GM12878 (cell line): ENCODE data around the gene ELF2. TPM values are rescaled to one million over a fixed set of nuclear protein-coding genes. Genes with fewer than 3 reads are reported as not detected.
A peak's percentile ranks its signal among the peaks of the same experiment; 100 is the strongest.

Experiments used
- EGR1 ChIP-seq, 2 experiments: IDR thresholded peaks; 1 replicate in 1 of 2; 2 replicates in 1 of 2; pipeline ENCODE4 v1.6.1; 2011 to 2012; ENCODE audit warnings: low read depth in 2 of 2, low read length in 2 of 2, borderline replicate concordance in 1 of 2, mild to moderate bottlenecking in 1 of 2, moderate library complexity in 1 of 2
- FOS ChIP-seq: IDR thresholded peaks from 3 replicates; pipeline ENCODE4 v1.6.1; 2011; ENCODE audit warnings: borderline replicate concordance; ENCODE audit not compliant: insufficient read length; ENCODE audit errors: extremely low read depth
- IKZF1 ChIP-seq: fragments of 450-650 bp; conservative IDR thresholded peaks from 2 replicates; pipeline ENCODE4 v1.6.1; 2017; ENCODE audit warnings: antibody characterized with exemption, mild to moderate bottlenecking
- IKZF2 ChIP-seq, 2 experiments: fragments of 450-650 bp; IDR thresholded peaks; 2 replicates each; pipeline ENCODE4 v1.6.1; 2017; ENCODE audit warnings: mild to moderate bottlenecking in 2 of 2, moderate library complexity in 2 of 2
- MEF2A ChIP-seq: IDR thresholded peaks from 2 replicates; pipeline ENCODE4 v1.6.1; 2011; ENCODE audit warnings: low read depth, mild to moderate bottlenecking, low read length, moderate library complexity; ENCODE audit not compliant: insufficient read depth
- MYC ChIP-seq: IDR thresholded peaks from 2 replicates; pipeline ENCODE4 v1.6.1; 2011; ENCODE audit warnings: mild to moderate bottlenecking, low read length, moderate library complexity, inconsistent platforms; ENCODE audit not compliant: insufficient read depth, insufficient replicate concordance, insufficient read length, severe bottlenecking
- NFIC ChIP-seq: IDR thresholded peaks from 2 replicates; pipeline ENCODE4 v1.6.1; 2012; ENCODE audit warnings: low read depth, mild to moderate bottlenecking, inconsistent platforms, low read length, moderate library complexity
- SMAD1 ChIP-seq: fragments of 450-650 bp; IDR thresholded peaks from 2 replicates; pipeline ENCODE4 v1.6.1; 2018; ENCODE audit warnings: mild to moderate bottlenecking, low read depth; ENCODE audit not compliant: partially characterized antibody
- WRNIP1 ChIP-seq: IDR thresholded peaks from 2 replicates; pipeline ENCODE4 v1.6.1; 2011; ENCODE audit warnings: low read depth, low read length, improper control_type of control experiment, borderline replicate concordance
- YY1 ChIP-seq: IDR thresholded peaks from 2 replicates; pipeline ENCODE4 v1.6.1; 2011; ENCODE audit warnings: low read depth, mild to moderate bottlenecking, low read length
- ZNF217 ChIP-seq: fragments of 450-650 bp; IDR thresholded peaks from 2 replicates; pipeline ENCODE4 v1.6.1; 2017; ENCODE audit warnings: antibody characterized with exemption, mild to moderate bottlenecking
- ZZZ3 ChIP-seq: IDR thresholded peaks from 2 replicates; pipeline ENCODE4 v1.6.1; 2011; ENCODE audit warnings: low read depth; ENCODE audit not compliant: control insufficient read depth, insufficient read length
- polyA plus RNA-seq, 11 experiments: library from polyadenylated mRNA; depleted of rRNA in 4 of 11; unstranded in 6 of 11; stranded (reverse) in 5 of 11; fragments of >200 nt; fragmentation: Nextera tagmentation in 4 of 11; fragmentation: Illumina TruSeq in 1 of 11; extraction: Ambion mirVana in 4 of 11; extraction: Trizol in 1 of 11; gene quantifications; 1 replicate in 1 of 11; 2 replicates in 10 of 11; pipeline versions ENCODE4 v1.2.1 to v1.2.3, GENCODE V29; 2011 to 2016; ENCODE audit warnings: inconsistent platforms in 2 of 11, missing spikeins in 2 of 11, low read depth in 1 of 11
- total RNA-seq, 4 experiments: library from RNA; depleted of rRNA in 3 of 4; stranded (reverse); fragments of >200 nt in 3 of 4; fragmentation: Illumina TruSeq in 1 of 4; extraction: Trizol in 1 of 4; gene quantifications; 2 replicates each; pipeline versions ENCODE4 v1.2.1 to v1.2.3, GENCODE V29; 2013 to 2021
- TF ChIP-seq, protein P1 (sequence below): IDR thresholded peaks from 2 replicates; pipeline ENCODE4 v1.6.1; 2012; ENCODE audit warnings: low read depth, low read length, improper control_type of control experiment
- TF ChIP-seq, protein P2 (sequence below): fragments of 450-650 bp; IDR thresholded peaks from 2 replicates; pipeline ENCODE4 v1.6.1; 2017; ENCODE audit warnings: mild to moderate bottlenecking, moderate library complexity
- TF ChIP-seq, protein P3 (sequence below): IDR thresholded peaks from 2 replicates; pipeline ENCODE4 v1.6.1; 2012; ENCODE audit warnings: low read depth, low read length, improper control_type of control experiment
- TF ChIP-seq, protein P4 (sequence below): fragments of 450-650 bp; IDR thresholded peaks from 2 replicates; pipeline ENCODE4 v1.6.1; 2017; ENCODE audit warnings: antibody characterized with exemption, mild to moderate bottlenecking, moderate library complexity
- TF ChIP-seq, protein P5 (sequence below): fragments of 450-650 bp; IDR thresholded peaks from 2 replicates; pipeline ENCODE4 v1.6.1; 2017; ENCODE audit warnings: mild to moderate bottlenecking

Gene ELF2
- total and polyA plus RNA-seq, 10 of the 15 experiments (the other 5 are each of a cell fraction or from before 2014, with no cell fraction given), result 10.5 to 30.1 (median 20.5) TPM

DNA sequence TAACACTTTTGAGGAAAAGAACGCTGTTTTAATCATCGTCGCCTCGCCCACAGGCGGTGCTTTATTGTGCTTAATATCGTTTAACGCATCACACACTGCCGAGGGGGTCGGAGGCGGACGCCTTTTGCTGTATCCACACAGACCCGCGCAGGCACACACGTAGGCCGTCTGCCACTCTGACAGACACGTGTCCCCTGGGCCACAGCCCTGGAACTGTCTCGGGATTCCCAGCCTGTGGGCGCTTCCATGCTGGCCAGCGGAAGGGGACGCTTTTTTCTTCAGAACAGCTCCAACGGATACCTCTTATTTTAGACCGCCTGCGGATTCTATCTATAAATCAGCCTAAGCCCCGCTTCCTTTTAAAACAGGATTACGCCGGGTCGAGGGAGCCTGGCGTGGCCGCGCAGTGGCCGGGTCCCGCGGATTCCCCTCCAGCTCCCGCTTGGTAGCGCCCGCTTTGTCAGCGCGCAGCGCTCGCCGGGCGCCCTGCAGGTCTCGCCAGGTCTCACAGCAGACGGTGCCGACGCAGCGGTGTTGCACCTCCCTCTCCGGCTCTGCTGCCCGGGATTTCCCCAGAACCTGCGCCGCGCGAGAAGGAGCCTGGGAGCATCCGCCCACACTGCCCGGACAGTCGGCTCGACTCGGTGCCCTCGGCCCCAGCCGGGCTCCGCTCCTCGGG lies 161.6 kb downstream of the ELF2 start, which contains the start of gene NOCT (continued):
- TF ChIP-seq, protein P1, sequence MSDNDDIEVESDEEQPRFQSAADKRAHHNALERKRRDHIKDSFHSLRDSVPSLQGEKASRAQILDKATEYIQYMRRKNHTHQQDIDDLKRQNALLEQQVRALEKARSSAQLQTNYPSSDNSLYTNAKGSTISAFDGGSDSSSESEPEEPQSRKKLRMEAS, result peak; percentile 96
- TF ChIP-seq WRNIP1 (no peak), ZZZ3 (no peak), IKZF2 (IDR thresholded peaks at IDR 0.05) (peak; percentile 51 to 78; a peak in 3 of 4 replicates), YY1 (peak; percentile 37; the same call in 1 of the 2 replicates), IKZF1 (peak; percentile 91), ZNF217 (no peak), EGR1 (IDR thresholded peaks at IDR 0.05; ENCODE audit: borderline replicate concordance in 1 of 2, low read depth in 2 of 2, low read length in 2 of 2) (peak in 1 of 2 experiments; percentile 92; a peak in 2 of 3 replicates), MEF2A (0 out of 2 replicates have a peak, but pooled peaks have one; percentile 30), SMAD1 (peak; percentile 29), FOS (no peak), NFIC (peak; percentile 80), MYC (peak; percentile 18)
- TF ChIP-seq, protein P2, sequence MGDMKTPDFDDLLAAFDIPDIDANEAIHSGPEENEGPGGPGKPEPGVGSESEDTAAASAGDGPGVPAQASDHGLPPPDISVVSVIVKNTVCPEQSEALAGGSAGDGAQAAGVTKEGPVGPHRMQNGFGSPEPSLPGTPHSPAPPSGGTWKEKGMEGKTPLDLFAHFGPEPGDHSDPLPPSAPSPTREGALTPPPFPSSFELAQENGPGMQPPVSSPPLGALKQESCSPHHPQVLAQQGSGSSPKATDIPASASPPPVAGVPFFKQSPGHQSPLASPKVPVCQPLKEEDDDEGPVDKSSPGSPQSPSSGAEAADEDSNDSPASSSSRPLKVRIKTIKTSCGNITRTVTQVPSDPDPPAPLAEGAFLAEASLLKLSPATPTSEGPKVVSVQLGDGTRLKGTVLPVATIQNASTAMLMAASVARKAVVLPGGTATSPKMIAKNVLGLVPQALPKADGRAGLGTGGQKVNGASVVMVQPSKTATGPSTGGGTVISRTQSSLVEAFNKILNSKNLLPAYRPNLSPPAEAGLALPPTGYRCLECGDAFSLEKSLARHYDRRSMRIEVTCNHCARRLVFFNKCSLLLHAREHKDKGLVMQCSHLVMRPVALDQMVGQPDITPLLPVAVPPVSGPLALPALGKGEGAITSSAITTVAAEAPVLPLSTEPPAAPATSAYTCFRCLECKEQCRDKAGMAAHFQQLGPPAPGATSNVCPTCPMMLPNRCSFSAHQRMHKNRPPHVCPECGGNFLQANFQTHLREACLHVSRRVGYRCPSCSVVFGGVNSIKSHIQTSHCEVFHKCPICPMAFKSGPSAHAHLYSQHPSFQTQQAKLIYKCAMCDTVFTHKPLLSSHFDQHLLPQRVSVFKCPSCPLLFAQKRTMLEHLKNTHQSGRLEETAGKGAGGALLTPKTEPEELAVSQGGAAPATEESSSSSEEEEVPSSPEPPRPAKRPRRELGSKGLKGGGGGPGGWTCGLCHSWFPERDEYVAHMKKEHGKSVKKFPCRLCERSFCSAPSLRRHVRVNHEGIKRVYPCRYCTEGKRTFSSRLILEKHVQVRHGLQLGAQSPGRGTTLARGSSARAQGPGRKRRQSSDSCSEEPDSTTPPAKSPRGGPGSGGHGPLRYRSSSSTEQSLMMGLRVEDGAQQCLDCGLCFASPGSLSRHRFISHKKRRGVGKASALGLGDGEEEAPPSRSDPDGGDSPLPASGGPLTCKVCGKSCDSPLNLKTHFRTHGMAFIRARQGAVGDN, result peak; percentile 87
- TF ChIP-seq, protein P3, sequence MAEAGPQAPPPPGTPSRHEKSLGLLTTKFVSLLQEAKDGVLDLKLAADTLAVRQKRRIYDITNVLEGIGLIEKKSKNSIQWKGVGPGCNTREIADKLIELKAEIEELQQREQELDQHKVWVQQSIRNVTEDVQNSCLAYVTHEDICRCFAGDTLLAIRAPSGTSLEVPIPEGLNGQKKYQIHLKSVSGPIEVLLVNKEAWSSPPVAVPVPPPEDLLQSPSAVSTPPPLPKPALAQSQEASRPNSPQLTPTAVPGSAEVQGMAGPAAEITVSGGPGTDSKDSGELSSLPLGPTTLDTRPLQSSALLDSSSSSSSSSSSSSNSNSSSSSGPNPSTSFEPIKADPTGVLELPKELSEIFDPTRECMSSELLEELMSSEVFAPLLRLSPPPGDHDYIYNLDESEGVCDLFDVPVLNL, result no peak; the same call in none of the 2 replicates
- TF ChIP-seq, protein P4, sequence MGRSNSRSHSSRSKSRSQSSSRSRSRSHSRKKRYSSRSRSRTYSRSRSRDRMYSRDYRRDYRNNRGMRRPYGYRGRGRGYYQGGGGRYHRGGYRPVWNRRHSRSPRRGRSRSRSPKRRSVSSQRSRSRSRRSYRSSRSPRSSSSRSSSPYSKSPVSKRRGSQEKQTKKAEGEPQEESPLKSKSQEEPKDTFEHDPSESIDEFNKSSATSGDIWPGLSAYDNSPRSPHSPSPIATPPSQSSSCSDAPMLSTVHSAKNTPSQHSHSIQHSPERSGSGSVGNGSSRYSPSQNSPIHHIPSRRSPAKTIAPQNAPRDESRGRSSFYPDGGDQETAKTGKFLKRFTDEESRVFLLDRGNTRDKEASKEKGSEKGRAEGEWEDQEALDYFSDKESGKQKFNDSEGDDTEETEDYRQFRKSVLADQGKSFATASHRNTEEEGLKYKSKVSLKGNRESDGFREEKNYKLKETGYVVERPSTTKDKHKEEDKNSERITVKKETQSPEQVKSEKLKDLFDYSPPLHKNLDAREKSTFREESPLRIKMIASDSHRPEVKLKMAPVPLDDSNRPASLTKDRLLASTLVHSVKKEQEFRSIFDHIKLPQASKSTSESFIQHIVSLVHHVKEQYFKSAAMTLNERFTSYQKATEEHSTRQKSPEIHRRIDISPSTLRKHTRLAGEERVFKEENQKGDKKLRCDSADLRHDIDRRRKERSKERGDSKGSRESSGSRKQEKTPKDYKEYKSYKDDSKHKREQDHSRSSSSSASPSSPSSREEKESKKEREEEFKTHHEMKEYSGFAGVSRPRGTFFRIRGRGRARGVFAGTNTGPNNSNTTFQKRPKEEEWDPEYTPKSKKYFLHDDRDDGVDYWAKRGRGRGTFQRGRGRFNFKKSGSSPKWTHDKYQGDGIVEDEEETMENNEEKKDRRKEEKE, result peak; percentile 98
- TF ChIP-seq, protein P5, sequence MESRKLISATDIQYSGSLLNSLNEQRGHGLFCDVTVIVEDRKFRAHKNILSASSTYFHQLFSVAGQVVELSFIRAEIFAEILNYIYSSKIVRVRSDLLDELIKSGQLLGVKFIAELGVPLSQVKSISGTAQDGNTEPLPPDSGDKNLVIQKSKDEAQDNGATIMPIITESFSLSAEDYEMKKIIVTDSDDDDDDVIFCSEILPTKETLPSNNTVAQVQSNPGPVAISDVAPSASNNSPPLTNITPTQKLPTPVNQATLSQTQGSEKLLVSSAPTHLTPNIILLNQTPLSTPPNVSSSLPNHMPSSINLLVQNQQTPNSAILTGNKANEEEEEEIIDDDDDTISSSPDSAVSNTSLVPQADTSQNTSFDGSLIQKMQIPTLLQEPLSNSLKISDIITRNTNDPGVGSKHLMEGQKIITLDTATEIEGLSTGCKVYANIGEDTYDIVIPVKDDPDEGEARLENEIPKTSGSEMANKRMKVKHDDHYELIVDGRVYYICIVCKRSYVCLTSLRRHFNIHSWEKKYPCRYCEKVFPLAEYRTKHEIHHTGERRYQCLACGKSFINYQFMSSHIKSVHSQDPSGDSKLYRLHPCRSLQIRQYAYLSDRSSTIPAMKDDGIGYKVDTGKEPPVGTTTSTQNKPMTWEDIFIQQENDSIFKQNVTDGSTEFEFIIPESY, result no peak
